HG03045 (cell line): ENCODE data around the gene MRPS23.

Experiments used
- ATAC-seq: cut with Tn5 transposase; IDR thresholded peaks from one replicate; pipeline ENCODE4 v1.9.1; 2021; ENCODE audit warnings: mild to moderate bottlenecking, moderate library complexity; ENCODE audit not compliant: unreplicated experiment

The MRPS23 gene

GRCh38 chr17:57879437-57880085 is 29.7 kb upstream of the MRPS23 start:
- no peak for ATAC-seq

- ATAC-seq, result no peak
These were observed 28.0 kb upstream of the MRPS23 start for GRCh38 chr17:57877803-57878377.

- no peak for ATAC-seq
These were observed 27.0 kb upstream of the MRPS23 start for GRCh38 chr17:57876866-57877237.

GRCh38 chr17:57876023-57876865 is 26.4 kb upstream of the MRPS23 start:
- ATAC-seq, result no peak

- ATAC-seq, result no peak
These were observed 25.6 kb upstream of the MRPS23 start for GRCh38 chr17:57875290-57876022.

- no peak for ATAC-seq
These were observed 24.8 kb upstream of the MRPS23 start for GRCh38 chr17:57874434-57875289.

- ATAC-seq, result no peak
These were observed 24.2 kb upstream of the MRPS23 start for GRCh38 chr17:57874058-57874419.

GRCh38 chr17:57873261-57874057 is 23.6 kb upstream of the MRPS23 start:
- no peak for ATAC-seq

GRCh38 chr17:57872536-57872935 is 22.7 kb upstream of the MRPS23 start:
- ATAC-seq, result no peak

- ATAC-seq, result no peak
These were observed 22.0 kb upstream of the MRPS23 start for GRCh38 chr17:57871863-57872262.

- no peak for ATAC-seq
These were observed 21.3 kb upstream of the MRPS23 start for GRCh38 chr17:57871155-57871554.

- no peak for ATAC-seq
These were observed 20.4 kb upstream of the MRPS23 start for GRCh38 chr17:57870283-57870635.

GRCh38 chr17:57869617-57870282 is 19.9 kb upstream of the MRPS23 start:
- ATAC-seq, result no peak

GRCh38 chr17:57868910-57869616 is 19.2 kb upstream of the MRPS23 start:
- ATAC-seq, result no peak

- ATAC-seq, result no peak
These were observed 18.4 kb upstream of the MRPS23 start for GRCh38 chr17:57868007-57868909.

GRCh38 chr17:57867126-57867525 is 17.3 kb upstream of the MRPS23 start:
- no peak for ATAC-seq

- no peak for ATAC-seq
These were observed 16.9 kb upstream of the MRPS23 start for GRCh38 chr17:57866723-57867122.

GRCh38 chr17:57866319-57866718 is 16.5 kb upstream of the MRPS23 start:
- no peak for ATAC-seq
